GDM1 (cell line): ENCODE results near the gene DTNBP1.

Experiments
- DNase-seq: peaks from one replicate; lab custom pipeline; 2025; lab: John Stamatoyannopoulos, UW

Gene DTNBP1

DNA sequence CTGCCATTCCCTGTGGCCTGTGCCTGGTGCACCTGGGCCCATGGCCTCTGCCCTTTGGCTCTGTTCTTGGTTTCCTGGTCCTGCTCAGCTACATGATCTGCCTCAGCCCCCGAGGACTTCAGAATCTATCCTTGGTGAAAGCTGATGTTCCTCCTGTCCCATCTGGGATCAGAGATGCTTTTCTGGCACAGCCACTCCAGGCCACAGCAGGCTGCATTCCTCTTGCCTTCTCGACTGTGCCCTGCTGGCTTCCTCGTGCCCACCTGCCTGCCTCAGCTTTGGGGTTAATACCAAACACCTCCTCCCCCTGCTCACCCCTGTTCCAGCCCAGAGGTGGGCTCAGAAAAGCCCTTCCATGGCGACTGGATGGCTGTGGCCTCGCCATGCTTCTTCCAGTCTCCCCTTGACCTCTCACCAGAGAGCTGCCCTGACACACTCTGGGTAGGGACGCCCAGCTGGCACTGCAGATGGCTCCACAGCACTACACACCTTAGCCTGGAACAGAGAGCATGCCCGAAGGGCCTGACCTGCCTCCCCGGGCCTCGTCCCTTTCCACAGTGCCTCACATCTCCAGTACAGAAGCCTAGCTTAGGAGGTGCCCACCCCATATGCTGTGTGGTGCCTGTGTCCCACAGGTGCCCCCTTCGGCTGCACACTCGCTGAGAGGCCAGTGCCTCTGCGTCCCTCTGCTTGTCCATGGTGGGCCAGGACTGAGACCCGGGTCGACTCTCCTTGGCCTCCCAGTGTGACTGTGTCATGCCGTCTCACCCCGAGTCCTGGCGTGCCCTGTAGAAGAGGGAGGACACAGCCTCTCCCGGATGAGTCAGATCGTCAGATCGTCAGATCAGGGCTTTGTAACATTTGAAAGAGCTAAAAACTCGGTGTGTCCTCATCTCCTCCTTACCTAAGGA, 148.8 kb downstream of the DTNBP1 start:
- no peak for DNase-seq

GRCh38 chr6:15513131-15513771, 149.6 kb downstream of the DTNBP1 start:
- DNase-seq, result no peak

DNA sequence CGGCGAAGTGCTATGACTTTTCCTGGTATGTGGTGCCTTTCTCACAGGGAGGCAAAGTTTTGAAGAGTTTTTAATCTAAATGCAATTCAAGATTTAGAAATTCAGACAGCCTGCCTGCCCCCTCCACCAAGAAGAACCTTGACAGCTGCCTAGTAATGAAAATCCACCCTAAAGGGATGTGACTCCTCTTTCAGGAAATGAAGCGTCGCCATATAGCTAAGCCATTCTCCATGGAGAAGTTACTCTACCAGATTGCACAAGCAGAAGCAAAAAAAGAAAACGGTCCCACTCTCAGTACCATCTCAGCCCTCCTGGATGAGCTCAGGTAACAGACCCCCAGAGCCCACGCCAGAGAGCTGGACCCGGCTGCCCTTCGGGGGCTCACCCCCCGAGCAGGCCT, 150.1 kb downstream of the DTNBP1 start:
- no peak for DNase-seq

DNA sequence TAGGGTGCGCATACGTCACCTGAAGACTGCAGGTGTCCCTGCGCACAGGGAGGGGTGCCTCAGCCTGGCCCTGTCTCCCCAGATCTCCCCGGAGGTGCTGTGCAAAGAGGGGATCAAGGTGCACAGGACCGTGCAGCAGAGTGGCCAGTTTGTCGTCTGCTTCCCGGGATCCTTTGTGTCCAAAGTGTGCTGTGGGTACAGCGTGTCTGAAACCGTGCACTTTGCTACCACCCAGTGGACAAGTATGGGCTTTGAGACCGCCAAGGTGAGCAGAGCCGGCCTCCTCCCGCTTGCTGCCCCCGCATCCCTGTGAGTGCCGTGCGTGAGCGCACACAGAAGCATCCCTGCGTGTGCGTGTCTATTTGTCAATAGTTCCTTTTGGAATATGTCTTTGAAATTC, 150.7 kb downstream of the DTNBP1 start:
- no peak for DNase-seq

DNA sequence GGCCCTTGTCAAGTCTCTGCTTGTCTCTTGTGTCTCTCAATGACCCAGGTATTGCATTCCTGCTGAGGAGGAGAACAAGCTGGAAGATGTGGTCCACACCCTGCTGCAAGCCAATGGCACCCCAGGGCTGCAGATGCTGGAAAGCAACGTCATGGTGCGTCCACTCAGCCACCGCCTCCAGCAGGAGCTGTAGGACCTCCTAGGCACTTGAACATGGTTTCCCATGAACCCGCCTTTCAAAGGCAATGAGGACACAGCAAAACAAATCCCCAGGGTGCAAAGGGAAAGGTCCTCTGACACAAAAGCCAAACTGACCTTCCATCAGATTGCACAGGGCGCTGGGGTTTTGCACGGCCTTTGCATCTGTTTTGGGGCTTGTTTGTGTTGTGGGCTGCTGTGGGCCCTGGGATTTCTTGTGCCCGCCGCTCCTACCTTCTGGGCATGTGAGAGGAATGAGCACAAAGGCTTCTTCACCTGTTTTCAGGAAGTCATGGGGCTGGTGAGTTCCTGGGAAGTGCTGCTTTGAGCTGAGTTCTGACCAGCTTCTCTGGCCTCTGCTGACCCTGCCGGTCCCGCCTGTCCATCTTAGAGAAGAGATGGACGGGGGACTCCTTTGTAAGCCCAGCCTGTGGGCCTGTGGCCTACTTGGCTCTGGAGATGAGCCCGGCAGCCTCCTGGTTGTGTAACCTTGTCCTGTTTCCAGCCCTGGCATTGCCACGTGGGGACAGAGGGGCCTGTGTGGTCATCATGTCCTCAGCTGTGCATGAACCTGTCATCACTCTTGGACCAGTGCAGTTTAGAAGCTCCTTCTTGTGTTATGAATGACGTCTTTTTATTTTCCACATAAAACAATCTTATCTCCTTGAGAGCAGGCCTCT, 151.3 kb downstream of the DTNBP1 start:
- no peak for DNase-seq

- no peak for DNase-seq
These were observed 152.1 kb downstream of the DTNBP1 start for GRCh38 chr6:15510536-15511247.

- DNase-seq, result no peak
These were observed 152.7 kb downstream of the DTNBP1 start for GRCh38 chr6:15510121-15510520.

DNA sequence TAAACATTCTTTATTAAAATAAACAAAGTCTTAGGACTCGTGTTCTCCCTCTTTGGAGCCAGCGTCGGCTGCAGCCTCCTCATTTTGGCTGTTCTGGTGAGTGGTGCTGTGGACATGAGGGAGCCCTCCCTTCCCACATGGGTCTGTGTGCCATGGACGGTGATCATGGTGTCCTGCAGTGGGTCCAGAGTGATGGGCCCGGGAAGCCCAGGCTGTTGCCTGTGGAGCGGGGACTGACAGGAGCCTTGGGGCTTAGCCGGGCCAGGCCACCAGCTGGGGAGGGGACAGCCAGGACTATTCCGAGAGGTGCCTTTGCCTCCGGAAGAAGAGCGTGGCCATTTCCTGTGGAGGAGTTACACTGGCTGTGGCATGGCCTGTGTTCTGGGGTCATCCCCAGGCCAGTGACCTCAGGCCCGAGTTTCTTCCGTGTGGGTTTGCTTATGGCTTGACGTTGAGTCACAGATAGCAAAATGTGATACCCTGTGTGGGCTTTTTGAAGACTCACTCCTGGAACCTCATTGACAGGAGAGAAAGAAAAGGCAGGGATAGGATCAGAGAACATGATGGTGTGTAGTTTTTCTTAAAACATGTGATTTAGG, 153.4 kb downstream of the DTNBP1 start:
- DNase-seq, result no peak

DNA sequence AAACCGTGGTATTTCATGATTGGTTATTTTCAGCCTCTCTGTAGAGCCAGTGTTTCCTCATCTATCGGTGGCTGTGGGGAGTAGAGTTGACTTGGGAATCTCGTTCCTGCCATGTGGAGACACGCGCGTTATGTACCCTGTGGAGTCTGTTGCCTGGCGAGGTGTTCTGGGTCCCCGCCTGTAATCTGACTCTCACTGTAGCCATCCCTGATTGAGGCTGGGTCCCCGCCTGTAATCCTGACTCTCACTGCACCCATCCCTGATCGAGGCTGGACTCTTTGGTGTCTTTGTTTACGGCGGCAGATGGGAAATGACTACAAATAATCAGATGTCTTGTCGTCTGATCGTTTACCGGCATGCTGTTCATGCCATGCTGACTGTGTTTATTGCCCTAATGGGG, 153.9 kb downstream of the DTNBP1 start:
- no peak for DNase-seq

DNA sequence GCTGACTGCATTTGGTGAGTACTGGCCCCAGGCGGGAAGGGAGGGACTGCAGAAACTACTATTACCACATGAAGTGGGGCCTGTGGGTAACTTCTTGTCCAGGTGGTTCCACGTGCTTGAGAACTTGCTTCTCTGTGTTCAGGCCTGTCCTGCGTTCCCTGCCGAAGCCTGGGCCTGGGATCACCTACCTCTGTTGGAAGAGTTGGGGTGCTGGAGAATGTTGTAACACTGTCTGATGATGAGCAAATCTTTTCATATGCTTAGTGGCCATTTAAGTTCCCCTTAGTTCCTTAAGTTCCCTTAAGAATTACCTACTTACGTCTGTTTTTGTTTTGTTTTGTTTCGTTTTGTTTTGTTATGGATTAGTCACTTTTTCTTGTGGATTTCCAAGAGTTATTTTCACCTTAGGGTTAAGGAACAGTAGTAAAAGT, 154.4 kb downstream of the DTNBP1 start:
- no peak for DNase-seq

DNA sequence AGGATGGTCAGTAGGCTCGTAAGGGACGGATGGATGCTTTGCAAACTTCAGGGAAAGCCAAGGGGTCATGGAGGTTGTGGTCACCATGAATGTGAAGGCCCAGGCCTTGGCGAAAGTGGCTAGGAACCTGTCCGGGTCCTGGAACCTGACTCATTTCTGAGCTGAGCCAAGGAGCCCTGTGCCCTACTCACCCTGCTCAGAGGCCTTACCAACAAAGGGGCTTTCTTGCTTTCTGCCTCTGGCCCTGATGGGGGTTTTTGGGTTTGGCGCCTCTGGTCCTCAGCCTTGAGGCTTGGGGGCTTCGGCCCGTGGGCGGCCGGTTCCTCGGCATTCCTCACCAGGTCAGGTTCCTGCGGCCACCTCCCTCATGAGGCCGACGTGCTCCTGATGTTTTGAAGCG, 155.1 kb downstream of the DTNBP1 start:
- DNase-seq, result no peak

GRCh38 chr6:15507221-15507620, 155.6 kb downstream of the DTNBP1 start:
- no peak for DNase-seq

DNA sequence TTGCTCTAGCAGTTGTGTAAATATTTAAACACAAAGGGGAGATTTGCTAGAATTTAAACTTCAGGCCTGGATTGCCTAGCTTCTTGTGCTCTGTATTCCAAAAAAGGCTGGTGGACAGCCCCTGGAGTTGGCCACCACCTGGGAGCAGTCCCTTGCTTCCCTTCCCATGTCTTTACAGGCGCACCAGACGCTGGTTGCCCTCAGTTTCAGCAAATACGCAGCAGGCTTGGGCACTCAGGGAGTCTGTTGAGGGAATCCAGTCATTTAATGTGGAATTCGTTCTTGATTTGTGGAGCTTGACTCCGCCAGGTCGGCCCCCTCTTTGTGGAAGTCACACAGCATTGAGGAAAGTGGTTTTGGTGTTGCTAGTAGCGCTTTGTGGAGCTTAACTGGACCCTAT, 156.8 kb downstream of the DTNBP1 start:
- DNase-seq, result no peak

GRCh38 chr6:15505463-15505918, 157.3 kb downstream of the DTNBP1 start:
- no peak for DNase-seq

DNA sequence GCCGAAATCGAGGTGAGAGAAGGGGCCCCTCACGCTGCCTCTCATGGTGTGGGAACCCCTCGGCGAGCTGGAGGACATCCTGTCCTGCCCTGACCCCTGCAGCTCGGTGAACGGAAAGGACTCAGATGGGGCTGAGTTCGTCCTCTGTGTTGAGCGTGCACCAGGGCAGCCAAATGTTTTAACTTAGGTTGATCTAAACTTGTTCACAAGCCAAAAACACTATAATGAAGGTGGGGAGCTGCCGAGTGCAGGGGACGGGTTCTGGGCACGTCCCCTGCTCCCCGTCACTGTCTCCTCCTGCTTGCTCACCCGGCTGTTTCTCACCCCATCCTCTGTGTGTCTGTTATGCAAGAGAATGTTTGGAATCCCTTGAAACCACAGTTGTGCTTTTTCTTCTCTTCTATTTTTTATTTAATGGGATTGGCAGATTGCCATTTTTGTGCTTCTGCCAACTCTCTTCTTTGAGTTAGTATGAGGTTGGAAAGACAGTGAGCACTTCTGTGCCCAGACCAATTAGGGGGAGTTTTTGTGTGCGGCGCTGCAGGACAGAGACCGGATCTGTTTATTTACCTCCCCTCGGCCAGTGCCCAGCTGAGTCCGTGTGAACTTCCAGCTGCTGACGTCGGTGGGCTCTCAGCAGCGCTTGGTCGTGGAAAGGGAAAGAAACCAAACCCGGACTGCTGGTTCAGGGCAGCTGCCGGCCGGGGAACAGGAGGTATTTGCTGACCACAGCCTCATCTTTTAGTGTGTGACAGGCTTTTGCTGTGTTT, 158.1 kb downstream of the DTNBP1 start:
- DNase-seq, result no peak

- no peak for DNase-seq
These were observed 158.8 kb downstream of the DTNBP1 start for GRCh38 chr6:15504040-15504495.

- DNase-seq, result no peak
These were observed 159.5 kb downstream of the DTNBP1 start for GRCh38 chr6:15503346-15503680.

GRCh38 chr6:15502446-15503345, 160.1 kb downstream of the DTNBP1 start:
- DNase-seq, result no peak

DNA sequence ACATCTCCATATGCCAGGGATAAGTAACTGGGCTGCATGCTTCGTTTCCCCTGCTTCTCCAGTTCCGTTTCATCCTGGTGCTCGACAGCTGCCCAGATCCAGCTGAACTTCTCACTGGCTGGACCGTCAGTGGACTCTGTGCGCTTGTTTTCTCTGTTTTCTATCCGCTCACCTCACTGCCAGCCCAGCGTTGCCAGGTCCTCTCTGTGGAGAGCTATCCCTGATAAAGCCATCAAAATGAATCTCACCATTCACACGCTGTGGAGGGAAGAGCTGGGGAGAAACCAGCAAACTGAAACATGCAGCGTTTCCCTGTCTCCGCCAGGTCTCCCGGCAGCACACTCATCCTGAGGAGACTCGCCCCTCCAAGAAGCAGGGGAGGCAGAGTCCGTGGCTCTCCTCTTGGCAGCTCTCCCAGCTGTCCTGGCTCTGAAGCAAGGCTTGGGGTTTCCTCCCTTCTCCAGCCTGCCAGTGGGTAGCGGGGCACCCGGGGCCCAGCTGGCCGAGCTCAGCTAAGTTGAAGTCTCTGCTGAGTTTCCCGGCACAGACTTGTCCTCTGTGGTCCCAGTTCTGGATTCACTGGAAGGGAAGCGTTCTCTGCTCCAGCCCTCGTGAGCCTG, 160.9 kb downstream of the DTNBP1 start:
- no peak for DNase-seq
